Measurements from ENCODE around the gene SLC20A1.

The SLC20A1 gene

DNA sequence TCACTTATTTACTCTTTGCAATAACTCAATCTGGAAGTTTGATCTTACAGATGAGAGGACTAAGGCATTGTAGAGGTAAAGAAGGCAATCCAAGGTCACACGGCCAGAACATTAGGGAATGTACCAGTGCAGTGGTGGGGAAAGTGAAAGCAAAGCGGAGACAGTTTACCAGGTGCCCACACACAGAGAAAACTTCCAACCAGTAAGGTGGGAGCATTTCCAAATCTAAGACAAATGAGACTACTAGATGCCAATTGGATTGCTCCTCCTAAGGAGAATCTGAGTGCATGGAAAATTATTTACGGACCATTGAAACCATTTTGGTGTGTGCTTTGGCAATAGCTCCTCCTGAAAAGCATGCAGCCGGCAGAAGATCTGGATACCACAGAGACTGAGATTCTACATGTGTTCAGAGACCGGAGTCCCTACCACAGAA lies 34.9 kb downstream of the SLC20A1 start:
- Histone ChIP-seq H3K9ac (ENCODE audit: low read length) (no peak overlapping the region), H3K4me2 (ENCODE audit: low read depth, low read length, poor library complexity, severe bottlenecking) (no peak overlapping the region), H3F3A (ENCODE audit: insufficient read depth) (no peaks in the 10 kb centered on the region), H4K20me1 (ENCODE audit: low read depth, low read length) (no peaks in the 10 kb centered on the region), H3K9me2 (replicated peaks; ENCODE audit: insufficient read depth, low read length) (no peaks in the 10 kb centered on the region), H3K9me3 (ENCODE audit: insufficient read depth, low read length) (no peaks in the 10 kb centered on the region), H3K27me3 (ENCODE audit: low read length) (no peaks in the 10 kb centered on the region), H3K36me3 (ENCODE audit: low read length) (no peaks in the 10 kb centered on the region), H3K4me3 (ENCODE audit: insufficient read depth, low read length, poor library complexity, severe bottlenecking) (no peak overlapping the region), H3K79me2 (ENCODE audit: insufficient read depth, low read length) (no peaks in the 10 kb centered on the region), H3K27ac (ENCODE audit: low read depth, low read length) (no peak overlapping the region), H2AFZ (ENCODE audit: low read depth, low read length, severe bottlenecking) (no peak overlapping the region)
- no peak for TF ChIP-seq EZH2phosphoT487 (conservative IDR thresholded peaks at IDR 0.05; ENCODE audit: low read length)
- TF ChIP-seq, protein P1, sequence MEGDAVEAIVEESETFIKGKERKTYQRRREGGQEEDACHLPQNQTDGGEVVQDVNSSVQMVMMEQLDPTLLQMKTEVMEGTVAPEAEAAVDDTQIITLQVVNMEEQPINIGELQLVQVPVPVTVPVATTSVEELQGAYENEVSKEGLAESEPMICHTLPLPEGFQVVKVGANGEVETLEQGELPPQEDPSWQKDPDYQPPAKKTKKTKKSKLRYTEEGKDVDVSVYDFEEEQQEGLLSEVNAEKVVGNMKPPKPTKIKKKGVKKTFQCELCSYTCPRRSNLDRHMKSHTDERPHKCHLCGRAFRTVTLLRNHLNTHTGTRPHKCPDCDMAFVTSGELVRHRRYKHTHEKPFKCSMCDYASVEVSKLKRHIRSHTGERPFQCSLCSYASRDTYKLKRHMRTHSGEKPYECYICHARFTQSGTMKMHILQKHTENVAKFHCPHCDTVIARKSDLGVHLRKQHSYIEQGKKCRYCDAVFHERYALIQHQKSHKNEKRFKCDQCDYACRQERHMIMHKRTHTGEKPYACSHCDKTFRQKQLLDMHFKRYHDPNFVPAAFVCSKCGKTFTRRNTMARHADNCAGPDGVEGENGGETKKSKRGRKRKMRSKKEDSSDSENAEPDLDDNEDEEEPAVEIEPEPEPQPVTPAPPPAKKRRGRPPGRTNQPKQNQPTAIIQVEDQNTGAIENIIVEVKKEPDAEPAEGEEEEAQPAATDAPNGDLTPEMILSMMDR (IDR thresholded peaks at IDR 0.05; ENCODE audit: insufficient read depth, low read length, poor library complexity, severe bottlenecking): no peak

- no peak overlapping the region for H3K27ac ChIP-seq (ENCODE audit: low read depth, low read length)
- no peak overlapping the region for H3K9ac ChIP-seq (ENCODE audit: low read length)
- H3K4me2 ChIP-seq (ENCODE audit: low read depth, low read length, poor library complexity, severe bottlenecking): no peak overlapping the region
- H4K20me1 ChIP-seq (ENCODE audit: low read depth, low read length): no peaks in the 10 kb centered on the region
- H3K36me3 ChIP-seq (ENCODE audit: low read length): no peaks in the 10 kb centered on the region
- no peak overlapping the region for H3K4me3 ChIP-seq (ENCODE audit: insufficient read depth, low read length, poor library complexity, severe bottlenecking)
- no peak overlapping the region for H2AFZ ChIP-seq (ENCODE audit: low read depth, low read length, severe bottlenecking)
- no peaks in the 10 kb centered on the region for H3K9me2 ChIP-seq (replicated peaks; ENCODE audit: insufficient read depth, low read length)
- no peaks in the 10 kb centered on the region for H3K79me2 ChIP-seq (ENCODE audit: insufficient read depth, low read length)
- no peaks in the 10 kb centered on the region for H3K9me3 ChIP-seq (ENCODE audit: insufficient read depth, low read length)
- TF ChIP-seq, protein P1 (IDR thresholded peaks at IDR 0.05; ENCODE audit: insufficient read depth, low read length, poor library complexity, severe bottlenecking): no peak
- no peak for TF ChIP-seq EZH2phosphoT487 (conservative IDR thresholded peaks at IDR 0.05; ENCODE audit: low read length)
- no peaks in the 10 kb centered on the region for H3F3A ChIP-seq (ENCODE audit: insufficient read depth)
- H3K27me3 ChIP-seq (ENCODE audit: low read length): no peaks in the 10 kb centered on the region
These were observed 36.4 kb downstream of the SLC20A1 start for GRCh38 chr2:112682101-112682500.

- no peaks in the 10 kb centered on the region for H3F3A ChIP-seq (ENCODE audit: insufficient read depth)
- no peaks in the 10 kb centered on the region for H3K27me3 ChIP-seq (ENCODE audit: low read length)
- TF ChIP-seq EZH2phosphoT487 (conservative IDR thresholded peaks at IDR 0.05; ENCODE audit: low read length): no peak
- TF ChIP-seq, protein P1 (IDR thresholded peaks at IDR 0.05; ENCODE audit: insufficient read depth, low read length, poor library complexity, severe bottlenecking): no peak
- H3K36me3 ChIP-seq (ENCODE audit: low read length): no peaks in the 10 kb centered on the region
- H3K9me2 ChIP-seq (replicated peaks; ENCODE audit: insufficient read depth, low read length): no peaks in the 10 kb centered on the region
- H3K79me2 ChIP-seq (ENCODE audit: insufficient read depth, low read length): no peaks in the 10 kb centered on the region
- no peak overlapping the region for H3K4me3 ChIP-seq (ENCODE audit: insufficient read depth, low read length, poor library complexity, severe bottlenecking)
- H3K4me2 ChIP-seq (ENCODE audit: low read depth, low read length, poor library complexity, severe bottlenecking): no peak overlapping the region
- no peak overlapping the region for H3K9ac ChIP-seq (ENCODE audit: low read length)
- H3K9me3 ChIP-seq (ENCODE audit: insufficient read depth, low read length): no peaks in the 10 kb centered on the region
- H2AFZ ChIP-seq (ENCODE audit: low read depth, low read length, severe bottlenecking): no peak overlapping the region
- H3K27ac ChIP-seq (ENCODE audit: low read depth, low read length): no peak overlapping the region
- H4K20me1 ChIP-seq (ENCODE audit: low read depth, low read length): no peaks in the 10 kb centered on the region
These were observed 38.0 kb downstream of the SLC20A1 start for GRCh38 chr2:112683550-112684414.

All from SU-DHL-6 (cell line).